Epidermal melanocyte (primary cell): Measurements from ENCODE around the gene KNCN.

Experiments used
- DNase-seq: peaks from one replicate; pipeline ENCODE4 v3.0.0; 2011; ENCODE audit warnings: low spot score; ENCODE audit not compliant: insufficient read length

Gene KNCN

DNA sequence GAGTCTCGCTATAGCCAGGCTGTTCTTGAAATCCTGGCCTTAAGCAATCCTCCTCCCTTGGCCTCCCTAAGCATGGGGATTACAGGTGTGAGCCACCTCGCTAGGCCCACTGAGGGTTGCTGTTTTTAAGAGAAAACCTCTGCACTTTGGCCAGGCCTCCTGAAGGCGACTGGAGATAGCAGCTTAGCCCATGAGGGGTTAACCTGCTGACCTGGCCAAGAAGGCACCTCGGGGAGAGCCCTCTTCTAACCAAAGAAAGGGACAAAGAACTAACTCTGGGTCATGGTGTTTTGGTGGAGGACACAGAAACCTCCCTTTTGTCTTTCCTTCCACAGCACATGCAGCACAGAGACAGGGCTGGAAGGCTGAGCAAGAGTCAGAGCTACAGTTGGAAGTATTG lies 17.7 kb upstream of the KNCN start:
- no peak for DNase-seq

DNA sequence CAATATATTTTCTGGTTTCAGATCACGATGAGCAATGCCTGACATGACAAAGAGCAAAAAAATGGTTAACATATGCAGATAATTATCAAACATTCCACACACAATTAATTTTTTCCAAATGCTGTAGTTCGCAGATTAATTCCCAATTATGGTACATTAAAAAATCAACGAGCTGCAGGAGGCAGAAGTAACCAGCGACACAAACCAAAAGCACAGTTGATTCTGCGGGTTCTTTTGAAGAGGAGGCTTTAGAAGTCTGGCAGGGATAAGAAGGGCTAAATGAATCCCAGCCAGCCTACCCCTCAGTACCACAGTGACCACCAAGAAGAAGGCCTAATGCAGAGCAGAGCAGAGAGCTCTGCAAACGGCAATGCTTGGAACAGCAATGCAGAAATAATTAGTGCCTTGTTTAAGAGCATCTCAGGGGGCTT lies 17.0 kb upstream of the KNCN start:
- no peak for DNase-seq

DNA sequence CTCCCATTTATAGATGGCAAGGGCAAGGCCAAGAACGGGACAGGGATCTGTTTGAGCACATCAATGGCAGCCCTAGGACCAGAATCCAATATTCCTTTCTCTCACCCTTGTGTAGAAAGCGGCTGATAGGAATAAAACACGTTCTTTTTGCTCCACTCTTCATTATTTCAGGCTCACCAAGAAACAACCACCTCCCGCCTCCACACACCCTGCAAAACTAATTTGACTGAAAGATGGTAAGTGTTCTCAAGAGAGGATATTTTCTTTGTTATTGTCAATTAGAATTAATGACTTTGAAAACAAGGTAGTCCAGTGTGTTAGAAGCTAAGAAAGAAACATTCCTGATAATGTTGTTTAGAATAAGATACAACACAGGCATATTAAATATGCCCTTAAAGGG lies 11.9 kb upstream of the KNCN start:
- DNase-seq: no peak

DNA sequence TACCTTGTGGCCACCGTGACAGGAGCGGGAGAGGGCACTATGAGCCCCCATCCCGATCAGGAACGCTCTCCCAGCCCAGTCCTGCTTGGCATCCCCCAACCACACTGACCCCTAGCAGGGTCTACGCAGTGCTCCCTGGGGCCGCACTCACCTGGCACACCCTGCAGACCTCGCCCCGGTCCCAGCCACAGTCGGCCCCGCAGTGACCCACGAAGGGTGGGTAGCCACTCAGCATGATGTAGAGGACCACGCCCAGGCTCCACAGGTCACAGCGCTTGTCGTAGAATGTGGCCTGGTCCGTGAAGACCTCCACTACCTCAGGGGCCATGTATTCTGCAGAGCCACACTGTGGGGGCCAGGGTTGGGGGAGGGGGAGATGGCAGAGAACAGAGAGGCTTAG lies 11.1 kb upstream of the KNCN start:
- DNase-seq: no peak

DNA sequence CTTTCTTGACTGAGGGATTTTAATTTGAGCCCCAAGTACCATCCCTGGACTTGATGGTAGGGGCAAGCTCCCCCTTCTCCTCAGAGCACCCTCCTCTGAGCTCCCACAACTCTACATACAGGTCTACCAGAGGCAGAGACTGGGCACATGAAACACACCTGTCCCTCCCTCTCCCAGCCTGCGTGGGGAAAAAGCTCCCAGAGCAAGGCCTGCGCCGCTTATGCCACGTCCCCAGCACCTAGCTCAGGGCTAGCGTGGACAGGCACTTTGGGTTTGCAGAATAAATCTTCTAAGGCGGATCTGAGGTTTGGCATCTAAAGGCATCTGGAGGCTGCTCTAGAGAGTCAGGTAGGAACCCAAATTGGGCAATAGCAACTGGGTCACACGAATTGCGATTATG lies 7.5 kb upstream of the KNCN start:
- no peak for DNase-seq

DNA sequence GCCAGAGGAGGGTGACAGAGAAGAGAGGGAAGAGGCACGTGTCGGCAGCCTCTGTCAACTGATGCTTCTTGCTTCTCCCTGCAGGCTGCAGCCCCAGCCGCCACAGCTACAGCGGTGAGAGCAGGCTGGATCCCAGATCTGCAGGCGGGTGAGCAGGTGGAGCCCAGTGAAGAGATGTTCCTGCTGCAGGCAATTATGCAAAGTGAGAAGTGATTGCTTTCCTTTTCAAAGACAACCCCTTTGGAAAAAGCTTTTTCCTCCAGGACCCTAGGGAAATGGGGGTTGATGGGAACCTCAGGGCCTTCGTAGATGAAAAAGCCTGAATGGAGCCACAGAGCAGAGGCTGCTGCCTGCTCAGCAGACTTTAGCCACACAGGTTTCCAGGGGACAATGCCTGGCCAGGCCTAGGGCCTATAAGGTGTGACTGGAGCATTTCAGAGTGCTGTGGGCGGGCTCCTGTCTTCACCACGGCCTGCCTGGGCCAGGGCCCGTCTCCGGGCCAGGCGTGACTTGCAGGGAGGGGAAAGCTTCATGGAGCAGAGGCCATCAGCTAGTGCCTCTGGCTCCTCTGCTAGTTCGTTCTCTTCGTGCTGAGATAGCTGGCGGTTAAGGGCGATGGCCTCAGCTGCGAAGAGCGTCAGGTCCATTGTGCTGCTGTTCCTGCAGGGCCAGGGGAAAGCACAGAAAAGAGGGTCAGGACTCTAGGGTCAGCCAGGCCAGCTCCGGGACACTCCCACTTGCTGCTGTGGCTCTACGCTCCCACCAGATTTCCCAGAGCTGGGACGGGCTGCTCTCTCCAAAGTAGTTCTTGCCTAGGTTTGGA lies 6.9 kb upstream of the KNCN start:
- no peak for DNase-seq

DNA sequence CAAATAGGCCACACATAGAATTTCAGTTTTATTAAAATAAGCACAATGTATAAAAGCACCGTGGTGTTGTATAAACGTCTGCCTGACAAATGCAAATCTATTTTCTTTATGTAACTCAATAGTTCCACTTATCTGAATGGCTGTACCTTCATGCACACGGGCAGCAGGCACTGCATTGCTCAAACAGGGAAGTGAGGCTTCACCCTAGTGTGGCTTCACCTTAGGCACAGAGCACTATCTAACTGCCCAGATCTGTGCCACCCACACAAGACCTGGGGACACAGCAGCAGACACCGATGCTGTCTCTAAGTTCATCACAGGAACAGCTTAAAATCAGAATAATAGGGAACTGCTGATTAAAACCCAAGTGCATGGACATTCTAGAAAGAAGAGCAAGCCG lies 6.0 kb upstream of the KNCN start:
- DNase-seq: no peak

DNA sequence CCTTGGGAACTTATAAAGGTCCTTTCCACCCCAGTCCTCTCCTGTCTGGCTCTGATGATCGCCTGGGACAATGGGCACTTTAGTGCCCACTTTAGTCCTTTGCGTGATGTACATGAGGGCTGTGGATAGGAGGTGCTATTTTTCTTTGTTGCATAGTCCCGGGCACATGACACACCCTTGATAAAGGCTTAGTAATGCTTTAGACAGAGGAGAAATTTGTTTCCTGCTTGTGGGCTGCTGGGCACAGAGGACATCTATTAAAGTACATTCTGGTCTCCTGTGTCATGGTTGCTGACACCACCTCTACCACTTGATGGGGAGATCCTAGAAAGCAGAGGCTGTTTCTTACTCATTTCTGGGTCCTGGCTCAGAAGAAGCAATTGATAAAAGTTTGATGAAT lies 5.4 kb upstream of the KNCN start:
- no peak for DNase-seq

DNA sequence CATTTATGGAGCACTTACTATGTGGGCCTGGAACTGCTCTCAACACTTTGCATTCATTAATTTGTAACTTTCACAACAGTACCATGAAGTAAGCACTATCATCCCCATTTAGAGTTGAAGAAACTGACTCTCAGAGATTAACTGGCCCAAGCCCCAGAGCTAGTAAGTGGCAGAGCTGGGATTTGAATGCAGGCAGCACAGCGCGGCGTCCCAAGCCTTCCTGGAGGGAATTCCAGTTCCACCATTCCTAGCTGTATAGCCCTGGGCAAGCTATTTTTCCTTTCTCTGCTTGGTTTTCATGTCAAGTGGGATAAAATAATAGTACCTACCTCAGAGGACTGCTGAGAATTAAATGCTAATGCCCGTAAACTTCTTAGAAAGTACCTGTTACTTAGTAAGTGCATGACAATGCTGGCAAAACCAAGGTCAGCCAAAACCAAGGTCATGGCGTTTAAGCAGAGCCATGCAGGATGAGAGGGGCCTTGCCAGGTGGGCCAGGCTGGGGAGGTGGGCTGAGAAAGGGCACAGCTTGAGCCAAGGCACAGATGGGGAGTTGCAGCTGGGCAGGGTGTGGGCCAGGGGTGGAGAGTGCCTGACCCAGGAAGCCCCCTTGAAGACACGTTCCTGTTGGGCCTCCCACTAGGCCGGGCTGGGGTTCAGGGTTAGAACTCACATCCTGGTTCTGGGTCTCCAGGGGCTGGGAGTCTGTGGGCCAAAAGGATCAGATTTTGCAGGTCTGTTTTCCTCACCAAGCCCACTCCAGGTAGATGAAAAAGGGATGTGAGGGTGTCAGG lies 4.6 kb upstream of the KNCN start:
- DNase-seq: no peak

DNA sequence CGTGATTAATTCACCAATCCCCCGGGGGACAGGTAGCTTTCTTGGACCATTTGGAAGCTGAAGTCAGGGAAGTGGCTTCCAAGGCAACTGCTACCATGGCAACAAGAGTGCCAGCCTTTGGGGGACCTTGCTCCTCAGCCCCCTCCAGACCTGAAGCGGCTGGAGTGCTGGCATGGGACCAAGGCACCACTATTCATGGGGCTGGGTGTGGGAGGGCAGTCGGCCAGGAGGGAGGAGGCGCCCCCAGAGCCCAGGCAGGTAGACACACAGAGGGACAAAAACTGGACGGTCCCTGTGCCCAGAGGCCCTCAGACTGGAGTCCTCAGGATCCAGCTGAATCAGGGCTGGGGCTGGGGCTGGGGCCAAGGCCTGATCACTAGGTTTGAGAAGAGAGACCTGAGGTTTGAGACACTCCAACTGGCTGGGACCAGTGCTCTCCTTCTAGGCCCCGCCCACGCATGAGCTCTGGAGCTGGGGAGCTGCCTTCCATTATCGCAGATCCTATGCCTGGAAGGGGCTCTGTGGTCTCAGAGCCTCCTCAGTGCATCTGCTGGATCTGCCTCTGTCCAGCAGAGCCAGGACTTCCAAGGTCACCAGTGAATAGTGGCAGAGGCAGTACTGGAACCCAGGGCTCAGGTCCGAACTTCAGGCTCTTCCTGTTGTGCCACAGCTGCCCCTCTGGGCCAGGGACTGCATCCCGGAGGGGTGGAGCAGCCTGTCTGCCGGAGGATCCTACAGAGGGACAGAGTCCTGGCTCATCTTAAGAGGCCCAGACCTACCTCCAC lies 3.3 kb upstream of the KNCN start:
- DNase-seq: no peak

DNA sequence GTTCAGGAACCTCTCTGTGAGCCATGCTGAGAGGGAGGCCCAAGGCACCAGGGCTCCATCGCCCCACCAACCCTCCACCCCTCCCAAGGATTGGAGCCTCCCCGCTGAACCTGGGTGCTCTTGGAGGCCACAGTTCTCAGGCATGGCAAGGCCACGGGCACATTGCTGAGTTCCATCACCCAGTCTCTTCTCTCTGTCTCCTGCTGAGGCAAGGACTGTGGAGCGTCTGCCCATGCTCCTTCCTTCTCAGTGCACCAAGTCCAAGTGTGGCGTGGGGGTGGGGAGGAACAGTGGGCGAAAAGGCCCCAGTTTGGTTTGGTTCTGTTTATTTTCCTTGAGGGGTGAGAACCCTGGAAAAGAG lies 2.8 kb upstream of the KNCN start:
- no peak for DNase-seq

DNA sequence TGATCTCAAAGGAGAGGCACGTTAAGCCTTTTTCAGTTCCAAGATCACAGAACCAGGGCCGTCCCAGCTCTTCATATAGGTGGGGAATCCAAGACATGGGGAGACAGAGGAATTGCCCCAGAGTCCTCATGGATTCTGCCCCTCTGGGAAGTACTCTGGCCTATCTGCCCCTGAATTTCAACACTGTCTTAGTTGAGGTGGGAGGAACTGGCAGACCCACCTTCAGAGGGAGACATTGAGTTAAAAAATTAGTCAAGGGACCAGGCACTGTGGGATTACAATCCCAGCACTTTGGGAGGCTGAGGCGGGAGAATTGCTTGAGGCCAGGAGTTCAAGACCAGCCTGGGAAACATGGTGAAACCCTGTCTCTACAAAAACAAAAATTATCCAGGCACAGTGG lies 2.1 kb upstream of the KNCN start:
- DNase-seq: no peak

DNA sequence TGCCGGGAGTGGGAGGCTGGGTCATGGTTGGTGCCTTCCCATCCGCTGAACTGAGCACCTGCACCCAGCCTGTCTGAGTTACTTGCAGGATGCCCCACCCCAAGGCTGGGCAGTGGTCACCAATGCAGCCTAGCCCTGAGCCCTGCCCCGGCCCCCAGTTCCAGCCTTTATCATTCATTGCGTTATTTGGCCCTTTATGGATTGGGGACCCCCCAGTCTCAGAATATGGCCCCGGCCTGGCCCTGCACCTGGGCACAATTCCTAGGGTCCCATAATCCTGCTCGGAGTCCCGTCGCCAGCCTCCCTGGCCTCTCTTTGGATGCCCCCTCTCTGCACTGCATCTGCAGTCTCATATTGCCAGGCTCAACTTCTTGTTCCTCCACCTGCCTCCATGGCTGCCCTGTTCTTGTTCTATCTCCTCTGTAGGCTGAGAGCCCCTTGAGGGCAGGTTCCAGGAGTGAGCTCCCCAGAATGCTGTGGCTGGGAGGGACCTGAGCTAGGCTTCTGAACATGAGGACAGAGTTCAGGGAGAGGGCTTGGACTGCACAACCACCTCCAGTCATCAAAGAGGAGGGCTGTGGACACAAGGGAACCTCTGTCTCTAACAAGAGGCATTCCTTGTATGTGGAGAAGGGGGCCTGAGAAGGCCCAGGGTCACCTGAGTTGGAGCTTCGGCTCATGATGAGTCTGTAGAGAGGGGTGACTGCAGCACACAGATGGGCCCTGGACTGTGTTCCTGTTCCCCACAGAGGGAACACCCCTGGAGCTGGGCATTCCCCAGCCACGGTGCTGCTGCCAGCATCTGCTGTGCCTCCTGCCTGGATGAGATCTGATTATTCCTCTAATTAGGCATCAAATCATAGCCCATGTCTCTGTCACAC lies 1.1 kb upstream of the KNCN start:
- DNase-seq: no peak

DNA sequence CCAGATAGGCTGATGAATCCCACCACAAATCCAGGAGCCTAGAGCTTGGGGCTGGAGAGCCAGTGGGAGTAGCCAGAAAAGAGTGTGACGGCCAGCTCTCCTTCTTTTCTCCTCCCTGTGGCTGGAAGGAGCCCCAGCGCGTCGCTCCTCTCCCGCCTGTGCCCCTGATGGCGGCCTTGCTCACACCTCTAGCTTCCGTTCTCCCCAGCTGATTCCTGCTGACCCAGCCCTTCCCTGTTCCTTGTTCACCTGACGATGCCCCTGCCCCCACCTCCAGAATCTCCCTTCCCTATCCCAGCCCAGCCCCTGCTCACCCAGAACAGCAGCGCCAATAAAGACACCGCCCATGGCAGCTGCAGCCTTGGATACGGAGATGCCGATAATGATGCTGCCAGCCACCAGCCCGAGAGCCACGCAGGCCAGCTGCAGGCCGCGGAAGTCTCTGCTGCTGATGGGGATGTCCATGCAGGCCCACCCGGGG lies 656 bp downstream of the KNCN start:
- DNase-seq: no peak

DNA sequence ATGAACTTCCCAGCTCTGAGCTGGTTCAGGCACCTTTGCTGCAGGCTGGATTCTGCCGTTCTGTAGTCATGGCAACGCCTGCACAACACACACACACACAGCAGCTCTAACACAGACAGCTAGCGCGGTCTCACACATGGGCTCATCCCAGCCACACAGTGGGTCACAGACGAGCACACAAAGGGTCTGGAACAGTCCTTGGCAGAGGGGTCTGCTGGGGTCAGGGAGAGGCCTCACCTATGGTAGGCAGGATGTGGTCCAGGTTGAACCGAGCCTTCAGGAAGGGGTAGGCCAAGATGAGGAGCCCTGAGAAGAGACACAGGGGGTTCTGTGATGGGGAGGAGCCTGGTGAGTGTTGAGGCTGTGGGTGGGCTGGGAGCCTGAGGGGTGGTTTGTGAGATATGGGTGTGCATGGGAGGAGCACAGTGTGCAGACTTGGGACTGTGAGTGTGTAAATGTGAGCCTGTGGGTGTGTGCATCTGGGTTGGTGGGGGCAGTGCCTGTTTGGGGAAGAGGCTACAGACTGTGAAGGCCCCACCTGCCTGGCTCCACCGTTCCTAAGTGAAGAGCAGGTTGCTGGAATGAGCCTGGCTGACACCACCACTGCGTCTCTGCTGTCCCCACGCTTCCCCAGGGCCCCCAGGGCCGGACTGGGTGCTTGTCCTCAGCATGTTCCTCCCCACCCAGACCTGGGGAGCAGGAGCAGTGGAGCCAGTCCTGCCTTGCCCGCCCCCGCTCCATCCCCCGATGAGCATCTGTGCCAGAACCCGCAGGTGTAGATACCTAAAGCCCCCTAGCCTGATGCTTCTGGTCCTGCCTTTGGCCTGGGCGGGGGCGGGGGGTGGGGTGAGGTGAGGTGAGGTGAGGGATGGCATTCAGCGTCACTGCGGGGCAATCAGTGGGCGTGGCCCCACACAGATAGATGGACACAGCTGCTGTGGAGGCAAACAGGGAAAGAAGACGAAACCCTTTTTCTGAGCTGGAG lies 1.5 kb downstream of the KNCN start:
- no peak for DNase-seq

DNA sequence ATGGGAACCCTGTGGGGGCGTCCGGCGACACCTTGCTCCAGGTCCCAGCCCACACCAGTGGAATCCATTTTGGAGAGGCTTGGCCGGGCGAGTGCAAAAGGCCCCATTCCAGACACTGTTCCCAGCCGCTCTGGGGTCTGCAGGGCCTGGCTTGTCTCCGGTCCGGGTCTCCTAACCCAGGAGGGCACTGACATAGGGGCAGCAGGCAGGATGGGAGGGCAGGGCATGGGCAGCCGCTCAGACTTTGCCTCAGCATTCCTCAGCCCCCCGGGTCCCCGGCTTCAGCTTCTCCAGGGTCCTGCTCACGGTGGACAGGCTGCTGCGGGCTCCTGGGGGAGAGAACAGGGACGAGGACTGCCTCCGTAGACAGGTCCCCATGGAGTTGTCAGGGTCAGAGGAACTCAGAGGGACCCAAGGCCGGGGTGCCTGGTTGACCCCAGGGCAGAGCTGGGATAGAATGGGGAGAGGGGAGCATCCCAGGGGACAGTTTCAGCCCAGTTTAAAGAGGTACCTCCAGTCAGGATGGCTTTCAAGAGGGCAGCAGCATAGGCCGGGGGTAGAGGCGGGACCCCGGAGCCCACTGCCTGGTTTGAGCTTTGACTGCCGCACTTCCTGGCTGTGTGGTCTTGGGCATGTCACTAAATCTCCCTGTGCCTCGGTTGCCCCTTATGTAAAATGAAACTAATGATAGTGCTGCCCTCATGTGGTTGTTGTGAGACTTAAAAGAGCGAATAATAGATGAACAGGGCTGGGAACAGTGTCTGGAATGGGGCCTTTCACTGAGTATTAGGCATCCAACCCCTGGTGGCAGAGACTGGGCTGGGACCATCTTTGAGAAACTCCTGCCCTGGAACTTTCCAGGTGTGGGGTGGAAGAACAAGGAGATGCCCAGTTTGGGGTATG lies 3.7 kb downstream of the KNCN start:
- DNase-seq: no peak

DNA sequence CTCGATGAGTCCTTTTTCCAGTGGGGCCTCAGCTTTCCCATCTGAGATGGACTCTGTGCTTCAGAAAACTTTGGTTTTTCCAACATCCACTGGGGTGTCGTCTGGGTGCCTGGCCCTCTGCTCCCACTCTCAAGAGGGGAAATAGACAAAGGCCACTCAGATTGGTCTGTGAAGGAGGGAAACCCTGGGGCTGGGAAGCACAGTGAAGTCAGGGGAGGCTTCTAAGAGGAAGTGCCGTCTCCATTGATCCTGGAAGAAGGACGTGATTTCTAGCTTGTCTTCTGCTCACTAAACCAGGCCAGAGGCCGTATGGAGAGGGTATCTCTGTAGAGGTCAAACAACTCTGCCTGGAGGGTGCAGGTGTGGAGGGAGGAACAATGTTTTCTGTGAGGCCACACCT lies 5.2 kb downstream of the KNCN start:
- no peak for DNase-seq

DNA sequence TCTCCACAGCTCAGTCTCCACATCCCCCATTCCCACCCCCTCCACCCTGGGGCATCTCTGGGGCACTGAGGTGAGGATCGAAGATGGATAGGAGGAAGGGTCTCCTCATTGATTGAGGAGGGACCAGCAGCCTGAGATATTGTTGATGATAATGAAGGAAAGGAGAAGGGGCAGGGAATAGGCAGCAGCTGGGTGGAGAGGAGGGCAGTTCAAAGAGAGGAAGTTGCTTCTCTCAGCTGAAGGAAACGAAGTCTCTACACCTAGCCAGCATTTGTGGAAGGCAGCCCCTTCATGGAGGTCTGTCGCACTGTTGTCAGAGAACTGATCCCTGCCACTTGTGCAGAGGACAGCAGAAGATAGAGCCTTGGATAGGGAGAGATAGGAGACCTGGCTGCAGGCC lies 5.7 kb downstream of the KNCN start:
- no peak for DNase-seq
